Neuronal stem cell (in vitro differentiated cells): ENCODE results near the gene ETV6.

Experiments used
- DNase-seq: peaks from one replicate; pipeline ENCODE4 v3.0.0-alpha.2; 2013; ENCODE audit warnings: low spot score
- H2AFZ ChIP-seq: one replicate; pipeline ENCODE4 v1.6.1; 2013; ENCODE audit warnings: mild to moderate bottlenecking, low read length, inconsistent platforms
- H2AK5ac ChIP-seq: 2 replicates; pipeline ENCODE4 v1.6.1; 2013; ENCODE audit warnings: low read depth, mild to moderate bottlenecking, inconsistent platforms, low read length, moderate library complexity, mixed read lengths
- H2BK120ac ChIP-seq: 2 replicates; pipeline ENCODE4 v1.6.1; 2013; ENCODE audit warnings: low read depth, mild to moderate bottlenecking, inconsistent platforms, low read length, moderate library complexity, mixed read lengths
- H2BK12ac ChIP-seq: one replicate; pipeline ENCODE4 v1.6.1; 2013; ENCODE audit warnings: low read length, inconsistent platforms
- H2BK15ac ChIP-seq: 2 replicates; pipeline ENCODE4 v1.6.1; 2013; ENCODE audit warnings: mild to moderate bottlenecking, low read length, inconsistent platforms, mixed read lengths
- H2BK5ac ChIP-seq: one replicate; pipeline ENCODE4 v1.6.1; 2013; ENCODE audit warnings: inconsistent platforms, mild to moderate bottlenecking, low read length, moderate library complexity
- H3K14ac ChIP-seq: one replicate; pipeline ENCODE4 v1.6.1; 2013; ENCODE audit warnings: low read length, inconsistent platforms
- H3K18ac ChIP-seq: 2 replicates; pipeline ENCODE4 v1.6.1; 2013; ENCODE audit warnings: low read length, inconsistent platforms
- H3K23ac ChIP-seq: 2 replicates; pipeline ENCODE4 v1.6.1; 2013; ENCODE audit warnings: low read depth, mild to moderate bottlenecking, mixed read lengths, low read length, inconsistent platforms; ENCODE audit not compliant: poor library complexity
- H3K27ac ChIP-seq: replicated peaks from 3 replicates; pipeline ENCODE4 v1.5.1; 2013; ENCODE audit warnings: low read length, inconsistent platforms
- H3K27me3 ChIP-seq, 3 experiments: 2 replicates each; pipeline ENCODE4 v1.6.1; 2013; ENCODE audit warnings: low read length in 3 of 3, mild to moderate bottlenecking in 2 of 3, inconsistent platforms in 1 of 3, low read depth in 1 of 3, mixed read lengths in 1 of 3, moderate library complexity in 1 of 3; ENCODE audit not compliant: control insufficient read depth in 3 of 3, insufficient read depth in 3 of 3
- H3K36me3 ChIP-seq, 2 donors: replicated peaks in 1 of 2; 2 replicates each; pipeline ENCODE4 v1.6.1; 2013; ENCODE audit warnings: low read length in 2 of 2; ENCODE audit not compliant: control insufficient read depth in 2 of 2, insufficient read depth in 2 of 2
- H3K4ac ChIP-seq: 2 replicates; pipeline ENCODE4 v1.6.1; 2013; ENCODE audit warnings: inconsistent platforms, mild to moderate bottlenecking, low read length, moderate library complexity
- H3K4me1 ChIP-seq, 2 donors: 1 replicate in 1 of 2; 2 replicates in 1 of 2; pipeline ENCODE4 v1.6.1; 2013; ENCODE audit warnings: low read length in 2 of 2, low read depth in 1 of 2; ENCODE audit not compliant: control insufficient read depth in 2 of 2, insufficient read depth in 1 of 2
- H3K4me2 ChIP-seq: one replicate; pipeline ENCODE4 v1.6.1; 2013; ENCODE audit warnings: mild to moderate bottlenecking, low read length, inconsistent platforms; ENCODE audit not compliant: insufficient read depth, poor library complexity, severe bottlenecking
- H3K4me3 ChIP-seq, 2 donors: 2 replicates each; pipeline ENCODE4 v1.5.1; 2013; ENCODE audit warnings: low read length in 2 of 2, mild to moderate bottlenecking in 2 of 2, inconsistent platforms in 1 of 2, moderate library complexity in 1 of 2
- H3K79me1 ChIP-seq: one replicate; pipeline ENCODE4 v1.6.1; 2013; ENCODE audit warnings: low read depth, mild to moderate bottlenecking, inconsistent platforms, low read length, moderate library complexity
- H3K9ac ChIP-seq: one replicate; pipeline ENCODE4 v1.6.1; 2013; ENCODE audit warnings: mild to moderate bottlenecking, low read depth, low read length, inconsistent platforms; ENCODE audit not compliant: poor library complexity
- H3K9me3 ChIP-seq, 2 donors: replicated peaks in 1 of 2; 2 replicates each; pipeline versions ENCODE3 to v1.6.1; 2013; ENCODE audit warnings: low read length in 2 of 2, mild to moderate bottlenecking in 2 of 2, inconsistent platforms in 1 of 2, low read depth in 1 of 2, mixed read lengths in 1 of 2, moderate library complexity in 1 of 2; ENCODE audit not compliant: control insufficient read depth in 2 of 2, insufficient read depth in 1 of 2
- H4K8ac ChIP-seq: one replicate; pipeline ENCODE4 v1.6.1; 2013; ENCODE audit warnings: low read depth, mild to moderate bottlenecking, inconsistent platforms, low read length, moderate library complexity
- H4K91ac ChIP-seq: one replicate; pipeline ENCODE4 v1.6.1; 2013; ENCODE audit warnings: low read length, low read depth, mild to moderate bottlenecking, inconsistent platforms; ENCODE audit not compliant: poor library complexity
- whole genome bisulfite sequencing, 2 donors: extraction: QIAGEN DNeasy Blood & Tissue Kit; methylation state at CpG; one replicate each; pipeline ENCODE4 v1.1.7; 2013; ENCODE audit warnings: missing lambda C conversion rate in 2 of 2, mixed read lengths in 1 of 2; ENCODE audit not compliant: insufficient read length in 2 of 2, insufficient replicate concordance in 1 of 2; ENCODE audit errors: extremely low coverage in 2 of 2; 5-methylcytosine and 5-hydroxymethylcytosine counted together

Gene ETV6

GRCh38 chr12:11798856-11799501 is 149.5 kb downstream of the ETV6 start:
- Histone ChIP-seq H3K9ac (no peak overlapping the region), H4K91ac (no peak overlapping the region), H3K36me3 (no peaks in the 10 kb centered on the region), H3K4me1 (peaks cover 7 to 17% of the 10 kb centered on the region in 2 donors), H4K8ac (no peak overlapping the region), H3K14ac (no peak overlapping the region), H2AK5ac (no peak overlapping the region), H3K79me1 (no peaks in the 10 kb centered on the region), H2BK120ac (no peak overlapping the region), H2BK5ac (no peak overlapping the region), H3K27ac (no peak overlapping the region), H3K18ac (no peak overlapping the region), H3K27me3 (no peaks in the 10 kb centered on the region), H3K4ac (no peak overlapping the region), H3K9me3 (peaks cover 0 to 6% of the 10 kb centered on the region in 2 donors), H3K4me3 (no peak overlapping the region), H3K23ac (no peak overlapping the region), H2BK12ac (no peak overlapping the region), H2AFZ (no peak overlapping the region), H2BK15ac (no peak overlapping the region), H3K4me2 (no peak overlapping the region)
- WGBS, 2 donors = no CpG with 5 or more reads among the region's 4 CpGs
- no peak for DNase-seq

GRCh38 chr12:11799502-11799873 is 150.0 kb downstream of the ETV6 start:
- no CpG with 5 or more reads among the region's 8 CpGs for WGBS, 2 donors
- Histone ChIP-seq H2BK12ac (no peak overlapping the region), H3K9me3 (peaks cover 0 to 6% of the 10 kb centered on the region in 2 donors), H2BK15ac (no peak overlapping the region), H3K4me3 (no peak overlapping the region), H3K27me3 (no peaks in the 10 kb centered on the region), H2BK120ac (no peak overlapping the region), H3K4me2 (no peak overlapping the region), H3K36me3 (no peaks in the 10 kb centered on the region), H3K79me1 (no peaks in the 10 kb centered on the region), H3K23ac (no peak overlapping the region), H3K18ac (no peak overlapping the region), H3K14ac (no peak overlapping the region), H2BK5ac (no peak overlapping the region), H3K4me1 (peaks cover 6 to 12% of the 10 kb centered on the region in 2 donors), H3K27ac (no peak overlapping the region), H2AK5ac (no peak overlapping the region), H2AFZ (no peak overlapping the region), H4K91ac (no peak overlapping the region), H4K8ac (no peak overlapping the region), H3K4ac (no peak overlapping the region), H3K9ac (no peak overlapping the region)
- no peak for DNase-seq

GRCh38 chr12:11801643-11802042 is 152.2 kb downstream of the ETV6 start:
- Histone ChIP-seq H3K18ac (no peak overlapping the region), H3K27ac (no peak overlapping the region), H2AFZ (no peak overlapping the region), H3K23ac (no peak overlapping the region), H4K8ac (no peak overlapping the region), H4K91ac (no peak overlapping the region), H3K9me3 (peaks cover 0 to 6% of the 10 kb centered on the region in 2 donors), H2BK15ac (no peak overlapping the region), H3K4ac (no peak overlapping the region), H2BK12ac (no peak overlapping the region), H3K14ac (no peak overlapping the region), H2BK5ac (no peak overlapping the region), H2BK120ac (no peak overlapping the region), H3K4me1 (no peaks in the 10 kb centered on the region), H3K4me2 (no peak overlapping the region), H3K27me3 (no peaks in the 10 kb centered on the region), H3K36me3 (no peaks in the 10 kb centered on the region), H3K79me1 (no peaks in the 10 kb centered on the region), H3K4me3 (no peak overlapping the region), H2AK5ac (no peak overlapping the region), H3K9ac (no peak overlapping the region)
- no CpG with 5 or more reads among the region's 5 CpGs for WGBS, 2 donors
- DNase-seq = no peak

GRCh38 chr12:11804130-11804529 is 154.7 kb downstream of the ETV6 start:
- H3K4ac ChIP-seq = no peak overlapping the region
- H2BK15ac ChIP-seq = no peak overlapping the region
- no peaks in the 10 kb centered on the region for H3K36me3 ChIP-seq
- no peak overlapping the region for H3K14ac ChIP-seq
- no peak overlapping the region for H3K18ac ChIP-seq
- H3K9me3 ChIP-seq = no peaks in the 10 kb centered on the region
- H3K9ac ChIP-seq = no peak overlapping the region
- H2BK120ac ChIP-seq = no peak overlapping the region
- H3K4me1 ChIP-seq = no peaks in the 10 kb centered on the region
- no CpG with 5 or more reads among the region's 1 CpG for WGBS, 2 donors
- no peak for DNase-seq
- no peak overlapping the region for H4K91ac ChIP-seq
- no peak overlapping the region for H3K23ac ChIP-seq
- no peaks in the 10 kb centered on the region for H3K27me3 ChIP-seq
- no peak overlapping the region for H3K4me3 ChIP-seq
- H2AFZ ChIP-seq = no peak overlapping the region
- H2BK12ac ChIP-seq = no peak overlapping the region
- H2AK5ac ChIP-seq = no peak overlapping the region
- no peak overlapping the region for H3K27ac ChIP-seq
- H3K79me1 ChIP-seq = no peaks in the 10 kb centered on the region
- no peak overlapping the region for H2BK5ac ChIP-seq
- no peak overlapping the region for H3K4me2 ChIP-seq
- no peak overlapping the region for H4K8ac ChIP-seq
